Right lobe of liver (tissue), 6 donors: Measurements from ENCODE around the gene TMEM140. TPM values are rescaled to one million over a fixed set of nuclear protein-coding genes. Genes with fewer than 3 reads are reported as not detected.
A peak's percentile ranks its signal among the peaks of the same experiment; 100 is the strongest.
"Not testable (repeated sequence)": the region's sequence is repeated elsewhere in the genome, so short reads cannot be mapped to it uniquely, and the experiment has no call there.

Source experiments
- ATAC-seq, 4 donors: fragments of 200-7000 bp; cut with Tn5 transposase; one replicate each; pipeline ENCODE4 v1.9.1; 2020; ENCODE audit warnings: mild to moderate bottlenecking in 4 of 4, moderate library complexity in 4 of 4
- DNase-seq, 3 donors: peaks; one replicate each; pipeline ENCODE4 v3.0.0-alpha.2; 2020
- H3K27ac ChIP-seq, 3 donors: fragments of 200-600 bp; one replicate each; pipeline ENCODE4 v1.8.0; 2022
- H3K27me3 ChIP-seq, 2 donors: fragments of 200-600 bp; one replicate each; pipeline ENCODE4 v1.8.0; 2022
- H3K36me3 ChIP-seq, 4 donors: fragments of 200-600 bp; sonication (generic) in 1 of 4; one replicate each; pipeline versions ENCODE4 v1.5.1 to v1.8.0; 2017 to 2022; ENCODE audit warnings: control low read depth in 1 of 4
- H3K4me1 ChIP-seq, 4 donors: fragments of 200-600 bp; sonication (generic) in 1 of 4; one replicate each; pipeline versions ENCODE4 v1.5.1 to v1.8.0; 2017 to 2022; ENCODE audit warnings: control low read depth in 1 of 4
- H3K4me3 ChIP-seq, 3 donors: fragments of 200-600 bp; one replicate each; pipeline ENCODE4 v1.8.0; 2022
- H3K9me3 ChIP-seq, 4 donors: fragments of 200-600 bp; sonication (generic) in 1 of 4; one replicate each; pipeline versions ENCODE4 v1.5.1 to v1.8.0; 2017 to 2022; ENCODE audit warnings: control low read depth in 1 of 4
- POLR2A ChIP-seq: fragments of 450-650 bp; IDR thresholded peaks from one replicate; pipeline ENCODE4 v1.6.1; 2017; ENCODE audit warnings: antibody characterized with exemption, mild to moderate bottlenecking
- WGBS: methylation state at CpG from one replicate; pipeline ENCODE4 v1.1.6; 2018; ENCODE audit warnings: low coverage, low lambda C conversion rate; ENCODE audit not compliant: insufficient coverage; ENCODE audit errors: missing lambda C conversion rate; 5-methylcytosine and 5-hydroxymethylcytosine counted together
- intact Hi-C, 2 donors: fragments of 100-400 bp; cut with DNase I; formaldehyde crosslinking; loops; one replicate each; pipeline versions ENCODE4 v1.11.2 to v1.14.1; 2022
- total RNA-seq, 6 experiments: library from RNA; depleted of rRNA in 2 of 6; stranded (reverse); fragments of >200 nt in 2 of 6; fragmentation: NEBNext Ultra II Directional in 3 of 6; extraction: Animal tissue kit (Norgen Biotek cat#: 25700) in 3 of 6; gene quantifications; one replicate each; pipeline versions ENCODE4 v1.1.0 to v1.2.4, GENCODE V29; 2016 to 2023
- TF ChIP-seq, protein P1 (sequence below), 4 donors: fragments of 200-600 bp in 3 of 4; fragments of 450-650 bp in 1 of 4; IDR thresholded peaks; one replicate each; pipeline versions ENCODE4 v1.5.1 to v1.8.0; 2016 to 2022; ENCODE audit warnings: antibody characterized with exemption in 4 of 4, mild to moderate bottlenecking in 2 of 4
- donor health status: DM: no; HTN: yes; CAD: no.
- donor health status: DM: no; HTN: no; CAD: no.
- donor health status: DM: no; HTN: no; CAD: no.
- donor health status: DM: no; HTN: yes; CAD: no.
- donor health status: DM: no; HTN: yes; CAD: no.

Gene TMEM140
- total RNA-seq, 6 experiments from 2014 or later = 31.2 to 58.9 (median 37.4) TPM

DNA sequence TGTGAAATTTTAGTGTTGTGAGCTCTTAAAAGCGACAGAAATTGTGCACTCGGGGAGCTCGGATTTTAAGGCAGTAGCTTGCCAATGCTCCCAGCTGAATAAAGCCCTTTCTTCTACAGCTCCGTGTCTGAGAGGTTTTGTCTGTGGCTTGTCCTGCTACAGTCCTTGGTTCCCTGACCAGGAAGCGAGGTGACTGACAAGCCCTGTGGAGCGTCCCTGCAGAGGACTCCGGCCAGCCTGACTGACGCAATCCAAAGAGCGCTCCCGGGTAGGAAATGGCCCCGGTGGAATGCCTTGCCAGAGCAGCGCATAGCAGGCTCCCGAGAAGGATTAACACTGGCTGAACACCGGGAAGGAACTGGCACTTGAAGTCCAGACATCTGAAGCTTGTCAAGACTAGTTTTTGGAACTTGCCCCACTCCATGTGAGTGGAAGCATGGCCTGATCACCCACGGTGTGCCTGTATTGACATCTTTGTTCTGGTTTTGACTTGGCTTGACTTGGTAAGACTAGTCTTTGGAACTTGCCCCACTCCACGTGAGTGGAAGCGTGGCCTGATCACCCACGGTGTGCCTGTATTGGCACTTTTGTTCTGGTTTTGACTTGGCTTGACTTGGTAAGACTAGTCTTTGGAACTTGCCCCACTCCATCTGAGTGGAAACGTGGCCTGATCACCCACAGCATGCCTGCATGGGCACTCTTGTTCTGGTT is 23.9 kb downstream of the TMEM140 start:
- TF ChIP-seq POLR2A = peak; percentile 70
- DNase-seq (peak; percentile 77 to 92 (median 80)), ATAC-seq (peak; percentile 29 to 63 (median 50))
- H3K9me3 ChIP-seq, intact Hi-C loops, H3K27me3 ChIP-seq: not testable (repeated sequence)
- Histone ChIP-seq H3K27ac (peak overlapping the region; percentile 97 to 99 (median 98)), H3K4me1 (peaks cover 0 to 32% (median 6%) of the 10 kb centered on the region in 4 donors), H3K36me3 (peaks cover 0 to 15% (median 0%) of the 10 kb centered on the region in 4 donors), H3K4me3 (peak overlapping the region; percentile 25 to 88 (median 33))
- 9% methylated on average over 15 of the region's 19 CpGs for WGBS

DNA sequence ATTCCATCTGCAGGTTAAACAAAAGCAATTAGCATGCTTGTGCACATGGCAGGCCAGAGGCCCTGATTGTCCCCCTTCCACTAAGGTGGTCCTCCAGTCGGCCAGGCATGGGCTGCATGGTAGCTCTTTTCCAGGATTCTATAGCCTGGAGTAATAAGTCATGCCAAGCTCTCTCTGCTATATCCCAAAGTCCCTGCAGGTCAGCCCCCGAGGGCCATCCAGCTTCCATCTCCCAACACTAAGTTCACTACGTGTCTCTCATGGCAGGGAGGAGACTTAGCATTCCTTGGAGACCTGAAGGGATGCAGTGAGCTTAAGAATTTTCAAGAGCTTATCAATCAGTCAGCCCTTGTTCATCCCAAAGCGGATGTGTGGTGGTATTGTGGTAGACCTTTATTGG is 26.0 kb downstream of the TMEM140 start:
- ATAC-seq = not testable (repeated sequence)
- WGBS = 90% methylated on average over 2 of the region's 4 CpGs

GRCh38 chr7:135174941-135175340 is 27.1 kb downstream of the TMEM140 start:
- WGBS = 100% methylated on average over 1 of the region's 7 CpGs
- peaks cover 0 to 8% (median 0%) of the 10 kb centered on the region in 4 donors for H3K4me1 ChIP-seq
- peaks cover 0 to under 1% (median 0%) of the 10 kb centered on the region in 4 donors for H3K36me3 ChIP-seq
- no peaks in the 10 kb centered on the region for H3K9me3 ChIP-seq
- TF ChIP-seq, protein P1, sequence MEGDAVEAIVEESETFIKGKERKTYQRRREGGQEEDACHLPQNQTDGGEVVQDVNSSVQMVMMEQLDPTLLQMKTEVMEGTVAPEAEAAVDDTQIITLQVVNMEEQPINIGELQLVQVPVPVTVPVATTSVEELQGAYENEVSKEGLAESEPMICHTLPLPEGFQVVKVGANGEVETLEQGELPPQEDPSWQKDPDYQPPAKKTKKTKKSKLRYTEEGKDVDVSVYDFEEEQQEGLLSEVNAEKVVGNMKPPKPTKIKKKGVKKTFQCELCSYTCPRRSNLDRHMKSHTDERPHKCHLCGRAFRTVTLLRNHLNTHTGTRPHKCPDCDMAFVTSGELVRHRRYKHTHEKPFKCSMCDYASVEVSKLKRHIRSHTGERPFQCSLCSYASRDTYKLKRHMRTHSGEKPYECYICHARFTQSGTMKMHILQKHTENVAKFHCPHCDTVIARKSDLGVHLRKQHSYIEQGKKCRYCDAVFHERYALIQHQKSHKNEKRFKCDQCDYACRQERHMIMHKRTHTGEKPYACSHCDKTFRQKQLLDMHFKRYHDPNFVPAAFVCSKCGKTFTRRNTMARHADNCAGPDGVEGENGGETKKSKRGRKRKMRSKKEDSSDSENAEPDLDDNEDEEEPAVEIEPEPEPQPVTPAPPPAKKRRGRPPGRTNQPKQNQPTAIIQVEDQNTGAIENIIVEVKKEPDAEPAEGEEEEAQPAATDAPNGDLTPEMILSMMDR (IDR thresholded peaks at IDR 0.05) = no peak
- no peak for TF ChIP-seq POLR2A
- no peaks in the 10 kb centered on the region for H3K27me3 ChIP-seq
- DNase-seq (no peak), ATAC-seq (no peak)
- H3K27ac ChIP-seq = no peak overlapping the region
- intact Hi-C loops = no loop called here
- H3K4me3 ChIP-seq = no peak overlapping the region

More for the DNA sequence above, 26.0 kb downstream of the TMEM140 start:
- H3K4me3 ChIP-seq, H3K36me3 ChIP-seq, H3K27me3 ChIP-seq, H3K9me3 ChIP-seq, intact Hi-C loops, H3K27ac ChIP-seq, DNase-seq: not testable (repeated sequence)
- peaks cover 0 to 17% (median 4%) of the 10 kb centered on the region in 4 donors for H3K4me1 ChIP-seq

GRCh38 chr7:135175931-135176330 is 28.1 kb downstream of the TMEM140 start:
- ATAC-seq (no peak), DNase-seq (no peak)
- intact Hi-C loops = no loop called here
- TF ChIP-seq, protein P1 (IDR thresholded peaks at IDR 0.05) = no peak
- no peak for TF ChIP-seq POLR2A
- 100% methylated on average over 6 of the region's 6 CpGs for WGBS
- H3K4me1 ChIP-seq = peaks cover 0 to 6% (median 0%) of the 10 kb centered on the region in 4 donors
- no peaks in the 10 kb centered on the region for H3K9me3 ChIP-seq
- H3K36me3 ChIP-seq = peaks cover 0 to 3% (median 0%) of the 10 kb centered on the region in 4 donors
- no peaks in the 10 kb centered on the region for H3K27me3 ChIP-seq
- no peak overlapping the region for H3K4me3 ChIP-seq
- no peak overlapping the region for H3K27ac ChIP-seq

GRCh38 chr7:135177028-135177696 is 29.3 kb downstream of the TMEM140 start:
- intact Hi-C loops = no loop called here
- no peak for TF ChIP-seq POLR2A
- TF ChIP-seq, protein P1 (IDR thresholded peaks at IDR 0.05) = no peak
- Histone ChIP-seq H3K27me3 (no peaks in the 10 kb centered on the region), H3K4me3 (no peak overlapping the region), H3K27ac (no peak overlapping the region), H3K36me3 (peaks cover 0 to 3% (median 0%) of the 10 kb centered on the region in 4 donors), H3K4me1 (no peaks in the 10 kb centered on the region), H3K9me3 (no peaks in the 10 kb centered on the region)
- DNase-seq = no peak
- ATAC-seq = no peak
- 98% methylated on average over 9 of the region's 9 CpGs for WGBS
